SK-N-SH (cell line): ENCODE measurements around the gene SPDEF. TPM values are rescaled to one million over a fixed set of nuclear protein-coding genes. Genes with fewer than 3 reads are reported as not detected.

Source experiments
- CTCF ChIA-PET: fragments of 300-600, 350-600 bp; formaldehyde crosslinking; extraction: SDS; loops from one replicate; lab custom pipeline; 2021; lab: Yijun Ruan, JAX
- POLR2A ChIA-PET: fragments of 350-600 bp; sonication (Branson Sonifier 250); formaldehyde crosslinking; extraction: SDS; loops from one replicate; lab custom pipeline; 2020; ENCODE audit warnings: antibody characterized with exemption, inconsistent platforms; lab: Yijun Ruan, JAX
- DNase-seq: peaks from one replicate; pipeline ENCODE4 v3.0.0; 2012
- H2AFZ ChIP-seq: fragments of 200-600 bp; sonication (generic); 2 replicates; pipeline ENCODE4 v1.8.1; 2016; ENCODE audit warnings: antibody characterized with exemption, mild to moderate bottlenecking, low read depth
- H3F3A ChIP-seq: fragments of 200-600 bp; sonication (generic); replicated peaks from 2 replicates; pipeline ENCODE3; 2016; ENCODE audit warnings: antibody characterized with exemption, mild to moderate bottlenecking; ENCODE audit not compliant: insufficient read depth
- H3K27ac ChIP-seq, 2 experiments: fragments of 200-500 bp in 1 of 2; fragments of 200-600 bp in 1 of 2; sonication (Bioruptor generic) in 1 of 2; sonication (generic), shearing (Covaris generic) in 1 of 2; 2 replicates each; pipeline versions ENCODE4 v1.5.1 to v1.6.1; 2014 to 2016; ENCODE audit warnings: low read depth in 2 of 2, inconsistent platforms in 1 of 2, low read length in 1 of 2, mild to moderate bottlenecking in 1 of 2, mixed read lengths in 1 of 2
- H3K27me3 ChIP-seq: fragments of 200-600 bp; sonication (generic), shearing (Covaris generic); 2 replicates; pipeline ENCODE4 v1.6.1; 2016; ENCODE audit warnings: mixed run types; ENCODE audit not compliant: insufficient read depth
- H3K36me3 ChIP-seq, 2 experiments: fragments of 200-500 bp in 1 of 2; fragments of 200-600 bp in 1 of 2; sonication (Bioruptor generic) in 1 of 2; sonication (generic) in 1 of 2; replicated peaks in 1 of 2; 2 replicates each; pipeline versions ENCODE3 to v1.5.1; 2014 to 2016; ENCODE audit warnings: low read length in 1 of 2, mild to moderate bottlenecking in 1 of 2; ENCODE audit not compliant: insufficient read depth in 2 of 2, control insufficient read depth in 1 of 2
- H3K4me1 ChIP-seq, 2 experiments: fragments of 200-500 bp in 1 of 2; fragments of 200-600 bp in 1 of 2; sonication (Bioruptor generic) in 1 of 2; sonication (generic), shearing (Covaris generic) in 1 of 2; 2 replicates each; pipeline versions ENCODE4 v1.5.1 to v1.6.1; 2014 to 2016; ENCODE audit warnings: low read depth in 1 of 2, low read length in 1 of 2, mixed run types in 1 of 2; ENCODE audit not compliant: insufficient read depth in 2 of 2, control insufficient read depth in 1 of 2
- H3K4me2 ChIP-seq: fragments of 200-600 bp; sonication (generic), shearing (Covaris generic); 2 replicates; pipeline ENCODE4 v1.6.1; 2017; ENCODE audit warnings: mixed run types
- H3K4me3 ChIP-seq, 2 experiments: fragments of 200-500 bp in 1 of 2; fragments of 200-600 bp in 1 of 2; sonication (Bioruptor generic) in 1 of 2; sonication (generic), shearing (Covaris generic) in 1 of 2; 2 replicates each; pipeline versions ENCODE4 v1.5.1 to v1.8.1; 2014 to 2016; ENCODE audit warnings: low read depth in 2 of 2, inconsistent platforms in 1 of 2, low read length in 1 of 2, mild to moderate bottlenecking in 1 of 2, mixed read lengths in 1 of 2, moderate library complexity in 1 of 2
- H3K79me2 ChIP-seq: fragments of 200-600 bp; sonication (generic); 2 replicates; pipeline ENCODE4 v1.8.1; 2017; ENCODE audit warnings: mild to moderate bottlenecking; ENCODE audit not compliant: insufficient read depth
- H3K9ac ChIP-seq: fragments of 200-600 bp; sonication (generic); 2 replicates; pipeline ENCODE4 v1.6.1; 2017; ENCODE audit warnings: mixed run types
- H3K9me2 ChIP-seq: fragments of 200-600 bp; sonication (generic); 2 replicates; pipeline ENCODE4 v1.6.1; 2017; ENCODE audit warnings: mixed run types
- H3K9me3 ChIP-seq: fragments of 200-600 bp; sonication (generic); 2 replicates; pipeline ENCODE4 v1.6.1; 2017; ENCODE audit warnings: mixed run types, mild to moderate bottlenecking, moderate library complexity
- H4K20me1 ChIP-seq: fragments of 200-600 bp; sonication (generic); 2 replicates; pipeline ENCODE4 v1.6.1; 2017; ENCODE audit warnings: mild to moderate bottlenecking, mixed run types; ENCODE audit not compliant: insufficient read depth
- EP300 ChIP-seq, 2 experiments: IDR thresholded peaks; 2 replicates each; pipeline versions ENCODE4 v1.4.0 to v1.6.1; 2012; ENCODE audit warnings: borderline replicate concordance in 1 of 2, low read depth in 1 of 2, low read length in 1 of 2
- EZH2phosphoT487 ChIP-seq: fragments of 200-600 bp; sonication (generic); IDR thresholded peaks from 2 replicates; pipeline ENCODE4 v1.6.1; 2017; ENCODE audit warnings: low read depth, mixed run types, mild to moderate bottlenecking, antibody characterized with exemption, moderate library complexity, borderline replicate concordance
- FOSL2 ChIP-seq: IDR thresholded peaks from 2 replicates; pipeline ENCODE4 v1.4.0; 2012; ENCODE audit warnings: low read depth, mild to moderate bottlenecking, moderate library complexity, borderline replicate concordance
- FOXJ3 ChIP-seq: sonication (generic); formaldehyde crosslinking; IDR thresholded peaks from 2 replicates; pipeline ENCODE4 v1.5.1; 2020; ENCODE audit warnings: mild to moderate bottlenecking, missing genetic modification reagents
- GATA2 ChIP-seq: sonication (generic); formaldehyde crosslinking; IDR thresholded peaks from 2 replicates; pipeline ENCODE4 v1.5.0; 2020; ENCODE audit warnings: mild to moderate bottlenecking, missing genetic modification reagents
- POLR2AphosphoS5 ChIP-seq: IDR thresholded peaks from 2 replicates; pipeline ENCODE4 v1.6.1; 2012; ENCODE audit warnings: low read depth, low read length
- RAD21 ChIP-seq: IDR thresholded peaks from 2 replicates; pipeline ENCODE4 v1.6.1; 2012; ENCODE audit warnings: mild to moderate bottlenecking, low read length
- RCOR1 ChIP-seq: fragments of 150-350 bp; IDR thresholded peaks from 2 replicates; pipeline ENCODE4 v1.6.1; 2017; ENCODE audit warnings: antibody characterized with exemption, low read length
- RFX5 ChIP-seq: IDR thresholded peaks from 2 replicates; pipeline ENCODE4 v1.6.1; 2012; ENCODE audit warnings: mild to moderate bottlenecking, improper control_type of control experiment, low read length
- RXRA ChIP-seq: IDR thresholded peaks from 2 replicates; pipeline ENCODE4 v1.4.0; 2012; ENCODE audit warnings: low read depth, mild to moderate bottlenecking, borderline replicate concordance
- SIN3A ChIP-seq: IDR thresholded peaks from 2 replicates; pipeline ENCODE4 v1.6.1; 2012; ENCODE audit warnings: low read depth, mild to moderate bottlenecking, low read length, moderate library complexity, borderline replicate concordance
- TAF1 ChIP-seq: IDR thresholded peaks from 2 replicates; pipeline ENCODE4 v1.6.1; 2012; ENCODE audit warnings: low read depth, mild to moderate bottlenecking, low read length, moderate library complexity, borderline replicate concordance
- TCF12 ChIP-seq: IDR thresholded peaks from 2 replicates; pipeline ENCODE4 v1.4.0; 2012
- YY1 ChIP-seq: IDR thresholded peaks from 2 replicates; pipeline ENCODE4 v1.4.0; 2012; ENCODE audit warnings: low read depth, mild to moderate bottlenecking
- WGBS: methylation state at CpG from one replicate; pipeline ENCODE4 v1.1.6; 2017; ENCODE audit warnings: low lambda C conversion rate; 5-methylcytosine and 5-hydroxymethylcytosine counted together
- polyA plus RNA-seq, 3 experiments: library from polyadenylated mRNA; depleted of rRNA; stranded (reverse); fragments of >200 nt; gene quantifications; 2 replicates each; pipeline ENCODE4 v1.2.3, GENCODE V29; 2012
- TF ChIP-seq, protein P1 (sequence below): fragments of 150-350 bp; IDR thresholded peaks from 2 replicates; pipeline ENCODE4 v1.6.1; 2016; ENCODE audit warnings: mild to moderate bottlenecking, low read depth, low read length
- TF ChIP-seq, protein P2 (sequence below): IDR thresholded peaks from 2 replicates; pipeline ENCODE4; 2012
- TF ChIP-seq, protein P3 (sequence below): IDR thresholded peaks from 2 replicates; pipeline ENCODE4 v1.4.0; 2012; ENCODE audit warnings: low read depth, borderline replicate concordance
- TF ChIP-seq, protein P4 (sequence below): fragments of 150-350 bp; IDR thresholded peaks from 2 replicates; pipeline ENCODE4 v1.6.1; 2017; ENCODE audit warnings: antibody characterized with exemption, low read length, low read depth, borderline replicate concordance
- TF ChIP-seq, protein P5 (sequence below): IDR thresholded peaks from 2 replicates; pipeline ENCODE4 v1.4.0; 2012; ENCODE audit warnings: low read depth

SPDEF gene
- polyA plus RNA-seq, 1 of the 3 experiments (the other 2 are of a cell fraction) = 0.10 TPM

DNA sequence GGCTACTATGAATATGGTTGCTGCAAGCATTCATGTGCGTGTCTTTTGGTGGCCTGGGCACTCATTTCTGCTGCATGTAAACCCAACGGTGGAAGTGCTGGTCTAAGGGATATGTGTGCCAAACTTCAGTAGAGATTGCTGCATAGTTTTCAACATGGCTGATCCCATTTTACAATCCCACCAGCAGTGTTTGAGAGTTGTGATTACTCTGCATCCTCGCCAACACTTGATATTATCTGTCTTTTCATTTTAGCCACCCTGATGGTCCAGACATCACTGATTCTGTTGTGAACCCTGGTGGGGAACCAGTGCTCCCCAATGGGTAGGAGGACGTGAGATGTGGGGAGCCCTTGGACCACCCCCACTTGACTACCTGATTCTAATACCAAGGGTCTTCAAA, 62.8 kb downstream of the SPDEF start (continued):
- no peak for TF ChIP-seq RXRA
- TF ChIP-seq, protein P1, sequence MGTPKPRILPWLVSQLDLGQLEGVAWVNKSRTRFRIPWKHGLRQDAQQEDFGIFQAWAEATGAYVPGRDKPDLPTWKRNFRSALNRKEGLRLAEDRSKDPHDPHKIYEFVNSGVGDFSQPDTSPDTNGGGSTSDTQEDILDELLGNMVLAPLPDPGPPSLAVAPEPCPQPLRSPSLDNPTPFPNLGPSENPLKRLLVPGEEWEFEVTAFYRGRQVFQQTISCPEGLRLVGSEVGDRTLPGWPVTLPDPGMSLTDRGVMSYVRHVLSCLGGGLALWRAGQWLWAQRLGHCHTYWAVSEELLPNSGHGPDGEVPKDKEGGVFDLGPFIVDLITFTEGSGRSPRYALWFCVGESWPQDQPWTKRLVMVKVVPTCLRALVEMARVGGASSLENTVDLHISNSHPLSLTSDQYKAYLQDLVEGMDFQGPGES = no peak
- no peak for TF ChIP-seq TAF1
- TF ChIP-seq, protein P2, sequence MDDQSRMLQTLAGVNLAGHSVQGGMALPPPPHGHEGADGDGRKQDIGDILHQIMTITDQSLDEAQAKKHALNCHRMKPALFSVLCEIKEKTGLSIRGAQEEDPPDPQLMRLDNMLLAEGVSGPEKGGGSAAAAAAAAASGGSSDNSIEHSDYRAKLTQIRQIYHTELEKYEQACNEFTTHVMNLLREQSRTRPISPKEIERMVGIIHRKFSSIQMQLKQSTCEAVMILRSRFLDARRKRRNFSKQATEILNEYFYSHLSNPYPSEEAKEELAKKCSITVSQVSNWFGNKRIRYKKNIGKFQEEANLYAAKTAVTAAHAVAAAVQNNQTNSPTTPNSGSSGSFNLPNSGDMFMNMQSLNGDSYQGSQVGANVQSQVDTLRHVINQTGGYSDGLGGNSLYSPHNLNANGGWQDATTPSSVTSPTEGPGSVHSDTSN = no peak
- no peak for TF ChIP-seq FOXJ3 (CRISPR knock-in tag)
- no peak for TF ChIP-seq YY1

DNA sequence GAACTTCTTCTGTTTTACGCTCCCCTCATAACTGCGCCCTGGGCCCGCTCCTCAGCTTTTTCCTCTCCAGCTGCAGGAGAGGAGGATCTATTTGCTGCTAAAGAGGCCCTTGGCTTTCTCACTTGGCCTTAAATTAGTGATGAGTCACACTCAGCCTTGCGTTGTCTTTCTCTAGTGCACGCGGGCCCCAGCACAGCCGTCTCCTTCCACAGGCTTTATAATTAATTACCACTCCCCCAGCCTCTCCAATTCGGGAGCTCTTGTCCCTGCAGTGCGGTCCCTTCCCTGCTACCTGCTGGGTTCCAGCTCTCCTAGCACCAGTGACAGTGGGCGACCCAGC, 65.1 kb downstream of the SPDEF start:
- no peak overlapping the region for H3K4me3 ChIP-seq
- H2AFZ ChIP-seq = no peak overlapping the region
- no peaks in the 10 kb centered on the region for H3F3A ChIP-seq
- H3K4me1 ChIP-seq = no peaks in the 10 kb centered on the region
- 67% methylated on average over 10 of the region's 10 CpGs for WGBS
- TF ChIP-seq TCF12 (no peak), EZH2phosphoT487 (no peak), RFX5 (no peak), FOSL2 (no peak), POLR2AphosphoS5 (no peak), RCOR1 (no peak), EP300 (IDR thresholded peaks at IDR 0.05; ENCODE audit: borderline replicate concordance in 1 of 2, low read depth in 1 of 2, low read length in 1 of 2) (no peak), GATA2 (no peak), RAD21 (no peak), SIN3A (no peak)
- TF ChIP-seq, protein P3, sequence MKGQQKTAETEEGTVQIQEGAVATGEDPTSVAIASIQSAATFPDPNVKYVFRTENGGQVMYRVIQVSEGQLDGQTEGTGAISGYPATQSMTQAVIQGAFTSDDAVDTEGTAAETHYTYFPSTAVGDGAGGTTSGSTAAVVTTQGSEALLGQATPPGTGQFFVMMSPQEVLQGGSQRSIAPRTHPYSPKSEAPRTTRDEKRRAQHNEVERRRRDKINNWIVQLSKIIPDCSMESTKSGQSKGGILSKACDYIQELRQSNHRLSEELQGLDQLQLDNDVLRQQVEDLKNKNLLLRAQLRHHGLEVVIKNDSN = no peak
- TF ChIP-seq, protein P4, sequence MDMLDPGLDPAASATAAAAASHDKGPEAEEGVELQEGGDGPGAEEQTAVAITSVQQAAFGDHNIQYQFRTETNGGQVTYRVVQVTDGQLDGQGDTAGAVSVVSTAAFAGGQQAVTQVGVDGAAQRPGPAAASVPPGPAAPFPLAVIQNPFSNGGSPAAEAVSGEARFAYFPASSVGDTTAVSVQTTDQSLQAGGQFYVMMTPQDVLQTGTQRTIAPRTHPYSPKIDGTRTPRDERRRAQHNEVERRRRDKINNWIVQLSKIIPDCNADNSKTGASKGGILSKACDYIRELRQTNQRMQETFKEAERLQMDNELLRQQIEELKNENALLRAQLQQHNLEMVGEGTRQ = no peak
- TF ChIP-seq, protein P5, sequence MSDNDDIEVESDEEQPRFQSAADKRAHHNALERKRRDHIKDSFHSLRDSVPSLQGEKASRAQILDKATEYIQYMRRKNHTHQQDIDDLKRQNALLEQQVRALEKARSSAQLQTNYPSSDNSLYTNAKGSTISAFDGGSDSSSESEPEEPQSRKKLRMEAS = no peak
- TF ChIP-seq, all 33 proteins: peak for 0
- POLR2A ChIA-PET = no interaction called here
- Histone ChIP-seq H3K36me3 (no peaks in the 10 kb centered on the region), H3K9me2 (no peaks in the 10 kb centered on the region), H4K20me1 (no peaks in the 10 kb centered on the region), H3K27ac (no peak overlapping the region), H3K9ac (no peak overlapping the region), H3K4me2 (no peak overlapping the region), H3K79me2 (no peaks in the 10 kb centered on the region), H3K27me3 (no peaks in the 10 kb centered on the region; the same call in 1 of the 2 replicates), H3K9me3 (no peaks in the 10 kb centered on the region)
- CTCF ChIA-PET = no interaction called here
- no peak for DNase-seq
